ENCODE measurements around the gene CLSTN2. TPM values are rescaled to one million over a fixed set of nuclear protein-coding genes. Genes with fewer than 3 reads are reported as not detected.

CLSTN2 gene
- total RNA-seq, 1 donor from 2014 or later, result 9.7 TPM

GRCh38 chr3:140276703-140277102 is 341.7 kb downstream of the CLSTN2 start:
- no peak for DNase-seq (ENCODE audit: low spot score)

- DNase-seq (ENCODE audit: low spot score), result no peak
Observed at GRCh38 chr3:140277886-140278285, 342.9 kb downstream of the CLSTN2 start.

- DNase-seq (ENCODE audit: low spot score), result no peak
Observed at GRCh38 chr3:140284372-140284771, 349.4 kb downstream of the CLSTN2 start.

GRCh38 chr3:140285380-140285779 is 350.4 kb downstream of the CLSTN2 start:
- DNase-seq (ENCODE audit: low spot score), result no peak

GRCh38 chr3:140288595-140288994 is 353.6 kb downstream of the CLSTN2 start:
- DNase-seq (ENCODE audit: low spot score), result no peak

- no peak for DNase-seq (ENCODE audit: low spot score)
Observed at GRCh38 chr3:140290105-140290504, 355.1 kb downstream of the CLSTN2 start.

- DNase-seq (ENCODE audit: low spot score), result no peak
Observed at GRCh38 chr3:140292170-140292569, 357.2 kb downstream of the CLSTN2 start.

GRCh38 chr3:140292684-140293083 is 357.7 kb downstream of the CLSTN2 start:
- no peak for DNase-seq (ENCODE audit: low spot score)

GRCh38 chr3:140294058-140294457 is 359.1 kb downstream of the CLSTN2 start:
- DNase-seq (ENCODE audit: low spot score), result no peak

- no peak for DNase-seq (ENCODE audit: low spot score)
Observed at GRCh38 chr3:140296796-140297352, 361.9 kb downstream of the CLSTN2 start.

- DNase-seq (ENCODE audit: low spot score), result no peak
Observed at GRCh38 chr3:140298043-140298442, 363.1 kb downstream of the CLSTN2 start.

GRCh38 chr3:140298569-140299070 is 363.6 kb downstream of the CLSTN2 start:
- no peak for DNase-seq (ENCODE audit: low spot score)

- DNase-seq (ENCODE audit: low spot score), result no peak
Observed at GRCh38 chr3:140303875-140304274, 368.9 kb downstream of the CLSTN2 start.

GRCh38 chr3:140308535-140308934 is 373.6 kb downstream of the CLSTN2 start:
- DNase-seq (ENCODE audit: low spot score), result no peak

- DNase-seq (ENCODE audit: low spot score), result no peak
Observed at GRCh38 chr3:140311428-140311827, 376.4 kb downstream of the CLSTN2 start.

- no peak for DNase-seq (ENCODE audit: low spot score)
Observed at GRCh38 chr3:140315955-140316354, 381.0 kb downstream of the CLSTN2 start.

- DNase-seq (ENCODE audit: low spot score), result no peak
Observed at GRCh38 chr3:140316466-140316865, 381.5 kb downstream of the CLSTN2 start.

GRCh38 chr3:140316868-140317400 is 381.9 kb downstream of the CLSTN2 start:
- no peak for DNase-seq (ENCODE audit: low spot score)

GRCh38 chr3:140319739-140320138 is 384.8 kb downstream of the CLSTN2 start:
- no peak for DNase-seq (ENCODE audit: low spot score)

- no peak for DNase-seq (ENCODE audit: low spot score)
Observed at GRCh38 chr3:140323561-140323960, 388.6 kb downstream of the CLSTN2 start.

GRCh38 chr3:140332131-140332530 is 397.1 kb downstream of the CLSTN2 start:
- no peak for DNase-seq (ENCODE audit: low spot score)

- no peak for DNase-seq (ENCODE audit: low spot score)
Observed at GRCh38 chr3:140334132-140334929, 399.3 kb downstream of the CLSTN2 start.

GRCh38 chr3:140336465-140336864 is 401.5 kb downstream of the CLSTN2 start:
- DNase-seq (ENCODE audit: low spot score), result no peak
